ENCODE results near the gene DPH1.

DPH1 gene

DNA sequence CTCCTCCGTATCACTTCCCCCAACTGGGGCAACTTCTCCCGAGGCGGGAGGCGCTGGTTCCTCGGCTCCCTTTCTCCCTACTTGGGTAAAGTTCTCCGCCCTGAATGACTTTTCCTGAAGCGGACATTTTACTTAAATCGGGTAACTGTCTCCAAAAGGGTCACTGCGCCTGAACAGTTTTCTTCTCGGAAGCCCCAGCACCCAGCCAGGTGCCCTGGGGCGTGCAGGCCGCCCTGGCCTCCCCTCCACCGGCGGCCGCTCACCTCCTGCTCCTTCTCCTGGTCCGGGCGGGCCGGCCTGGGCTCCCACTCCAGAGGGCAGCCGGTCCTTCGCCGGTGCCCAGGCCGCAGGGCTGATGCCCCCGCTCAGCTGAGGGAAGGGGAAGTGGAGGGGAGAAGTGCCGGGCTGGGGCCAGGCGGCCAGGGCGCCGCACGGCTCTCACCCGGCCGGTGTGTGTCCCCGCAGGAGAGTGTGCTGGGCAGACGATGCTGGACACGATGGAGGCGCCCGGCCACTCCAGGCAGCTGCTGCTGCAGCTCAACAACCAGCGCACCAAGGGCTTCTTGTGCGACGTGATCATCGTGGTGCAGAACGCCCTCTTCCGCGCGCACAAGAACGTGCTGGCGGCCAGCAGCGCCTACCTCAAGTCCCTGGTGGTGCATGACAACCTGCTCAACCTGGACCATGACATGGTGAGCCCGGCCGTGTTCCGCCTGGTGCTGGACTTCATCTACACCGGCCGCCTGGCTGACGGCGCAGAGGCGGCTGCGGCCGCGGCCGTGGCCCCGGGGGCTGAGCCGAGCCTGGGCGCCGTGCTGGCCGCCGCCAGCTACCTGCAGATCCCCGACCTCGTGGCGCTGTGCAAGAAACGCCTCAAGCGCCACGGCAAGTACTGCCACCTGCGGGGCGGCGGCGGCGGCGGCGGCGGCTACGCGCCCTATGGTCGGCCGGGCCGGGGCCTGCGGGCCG, 26.5 kb downstream of the DPH1 start:
- no peak overlapping the region for H3K4me3 ChIP-seq (ENCODE audit: low read depth, low read length)
- TF ChIP-seq, protein P1, sequence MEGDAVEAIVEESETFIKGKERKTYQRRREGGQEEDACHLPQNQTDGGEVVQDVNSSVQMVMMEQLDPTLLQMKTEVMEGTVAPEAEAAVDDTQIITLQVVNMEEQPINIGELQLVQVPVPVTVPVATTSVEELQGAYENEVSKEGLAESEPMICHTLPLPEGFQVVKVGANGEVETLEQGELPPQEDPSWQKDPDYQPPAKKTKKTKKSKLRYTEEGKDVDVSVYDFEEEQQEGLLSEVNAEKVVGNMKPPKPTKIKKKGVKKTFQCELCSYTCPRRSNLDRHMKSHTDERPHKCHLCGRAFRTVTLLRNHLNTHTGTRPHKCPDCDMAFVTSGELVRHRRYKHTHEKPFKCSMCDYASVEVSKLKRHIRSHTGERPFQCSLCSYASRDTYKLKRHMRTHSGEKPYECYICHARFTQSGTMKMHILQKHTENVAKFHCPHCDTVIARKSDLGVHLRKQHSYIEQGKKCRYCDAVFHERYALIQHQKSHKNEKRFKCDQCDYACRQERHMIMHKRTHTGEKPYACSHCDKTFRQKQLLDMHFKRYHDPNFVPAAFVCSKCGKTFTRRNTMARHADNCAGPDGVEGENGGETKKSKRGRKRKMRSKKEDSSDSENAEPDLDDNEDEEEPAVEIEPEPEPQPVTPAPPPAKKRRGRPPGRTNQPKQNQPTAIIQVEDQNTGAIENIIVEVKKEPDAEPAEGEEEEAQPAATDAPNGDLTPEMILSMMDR (IDR thresholded peaks at IDR 0.05; ENCODE audit: low read depth, low read length), result no peak
- TF ChIP-seq, protein P2, sequence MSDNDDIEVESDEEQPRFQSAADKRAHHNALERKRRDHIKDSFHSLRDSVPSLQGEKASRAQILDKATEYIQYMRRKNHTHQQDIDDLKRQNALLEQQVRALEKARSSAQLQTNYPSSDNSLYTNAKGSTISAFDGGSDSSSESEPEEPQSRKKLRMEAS (IDR thresholded peaks at IDR 0.05; ENCODE audit: low read depth, low read length), result no peak
- TF ChIP-seq MYC (IDR thresholded peaks at IDR 0.05; ENCODE audit: low read depth, low read length) (no peak), POLR2A (IDR thresholded peaks at IDR 0.05; ENCODE audit: extremely low read depth, insufficient read length) (no peak)
- no peak for DNase-seq (ENCODE audit: low read depth)

DNA sequence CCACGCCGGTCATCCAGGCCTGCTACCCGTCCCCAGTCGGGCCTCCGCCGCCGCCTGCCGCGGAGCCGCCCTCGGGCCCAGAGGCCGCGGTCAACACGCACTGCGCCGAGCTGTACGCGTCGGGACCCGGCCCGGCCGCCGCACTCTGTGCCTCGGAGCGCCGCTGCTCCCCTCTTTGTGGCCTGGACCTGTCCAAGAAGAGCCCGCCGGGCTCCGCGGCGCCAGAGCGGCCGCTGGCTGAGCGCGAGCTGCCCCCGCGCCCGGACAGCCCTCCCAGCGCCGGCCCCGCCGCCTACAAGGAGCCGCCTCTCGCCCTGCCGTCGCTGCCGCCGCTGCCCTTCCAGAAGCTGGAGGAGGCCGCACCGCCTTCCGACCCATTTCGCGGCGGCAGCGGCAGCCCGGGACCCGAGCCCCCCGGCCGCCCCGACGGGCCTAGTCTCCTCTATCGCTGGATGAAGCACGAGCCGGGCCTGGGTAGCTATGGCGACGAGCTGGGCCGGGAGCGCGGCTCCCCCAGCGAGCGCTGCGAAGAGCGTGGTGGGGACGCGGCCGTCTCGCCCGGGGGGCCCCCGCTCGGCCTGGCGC, 27.3 kb downstream of the DPH1 start:
- H3K4me3 ChIP-seq (ENCODE audit: low read depth, low read length), result no peak overlapping the region
- DNase-seq (ENCODE audit: low read depth), result no peak
- TF ChIP-seq, protein P2 (IDR thresholded peaks at IDR 0.05; ENCODE audit: low read depth, low read length), result no peak

DNA sequence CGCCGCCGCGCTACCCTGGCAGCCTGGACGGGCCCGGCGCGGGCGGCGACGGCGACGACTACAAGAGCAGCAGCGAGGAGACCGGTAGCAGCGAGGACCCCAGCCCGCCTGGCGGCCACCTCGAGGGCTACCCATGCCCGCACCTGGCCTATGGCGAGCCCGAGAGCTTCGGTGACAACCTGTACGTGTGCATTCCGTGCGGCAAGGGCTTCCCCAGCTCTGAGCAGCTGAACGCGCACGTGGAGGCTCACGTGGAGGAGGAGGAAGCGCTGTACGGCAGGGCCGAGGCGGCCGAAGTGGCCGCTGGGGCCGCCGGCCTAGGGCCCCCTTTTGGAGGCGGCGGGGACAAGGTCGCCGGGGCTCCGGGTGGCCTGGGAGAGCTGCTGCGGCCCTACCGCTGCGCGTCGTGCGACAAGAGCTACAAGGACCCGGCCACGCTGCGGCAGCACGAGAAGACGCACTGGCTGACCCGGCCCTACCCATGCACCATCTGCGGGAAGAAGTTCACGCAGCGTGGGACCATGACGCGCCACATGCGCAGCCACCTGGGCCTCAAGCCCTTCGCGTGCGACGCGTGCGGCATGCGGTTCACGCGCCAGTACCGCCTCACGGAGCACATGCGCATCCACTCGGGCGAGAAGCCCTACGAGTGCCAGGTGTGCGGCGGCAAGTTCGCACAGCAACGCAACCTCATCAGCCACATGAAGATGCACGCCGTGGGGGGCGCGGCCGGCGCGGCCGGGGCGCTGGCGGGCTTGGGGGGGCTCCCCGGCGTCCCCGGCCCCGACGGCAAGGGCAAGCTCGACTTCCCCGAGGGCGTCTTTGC, 28.0 kb downstream of the DPH1 start:
- TF ChIP-seq MYC (IDR thresholded peaks at IDR 0.05; ENCODE audit: low read depth, low read length), result no peak
- TF ChIP-seq, protein P2 (IDR thresholded peaks at IDR 0.05; ENCODE audit: low read depth, low read length), result no peak
- TF ChIP-seq, protein P1 (IDR thresholded peaks at IDR 0.05; ENCODE audit: low read depth, low read length), result no peak
- no peak for TF ChIP-seq POLR2A (IDR thresholded peaks at IDR 0.05; ENCODE audit: extremely low read depth, insufficient read length)
- DNase-seq (ENCODE audit: low read depth), result no peak
- no peak overlapping the region for H3K4me3 ChIP-seq (ENCODE audit: low read depth, low read length)

DNA sequence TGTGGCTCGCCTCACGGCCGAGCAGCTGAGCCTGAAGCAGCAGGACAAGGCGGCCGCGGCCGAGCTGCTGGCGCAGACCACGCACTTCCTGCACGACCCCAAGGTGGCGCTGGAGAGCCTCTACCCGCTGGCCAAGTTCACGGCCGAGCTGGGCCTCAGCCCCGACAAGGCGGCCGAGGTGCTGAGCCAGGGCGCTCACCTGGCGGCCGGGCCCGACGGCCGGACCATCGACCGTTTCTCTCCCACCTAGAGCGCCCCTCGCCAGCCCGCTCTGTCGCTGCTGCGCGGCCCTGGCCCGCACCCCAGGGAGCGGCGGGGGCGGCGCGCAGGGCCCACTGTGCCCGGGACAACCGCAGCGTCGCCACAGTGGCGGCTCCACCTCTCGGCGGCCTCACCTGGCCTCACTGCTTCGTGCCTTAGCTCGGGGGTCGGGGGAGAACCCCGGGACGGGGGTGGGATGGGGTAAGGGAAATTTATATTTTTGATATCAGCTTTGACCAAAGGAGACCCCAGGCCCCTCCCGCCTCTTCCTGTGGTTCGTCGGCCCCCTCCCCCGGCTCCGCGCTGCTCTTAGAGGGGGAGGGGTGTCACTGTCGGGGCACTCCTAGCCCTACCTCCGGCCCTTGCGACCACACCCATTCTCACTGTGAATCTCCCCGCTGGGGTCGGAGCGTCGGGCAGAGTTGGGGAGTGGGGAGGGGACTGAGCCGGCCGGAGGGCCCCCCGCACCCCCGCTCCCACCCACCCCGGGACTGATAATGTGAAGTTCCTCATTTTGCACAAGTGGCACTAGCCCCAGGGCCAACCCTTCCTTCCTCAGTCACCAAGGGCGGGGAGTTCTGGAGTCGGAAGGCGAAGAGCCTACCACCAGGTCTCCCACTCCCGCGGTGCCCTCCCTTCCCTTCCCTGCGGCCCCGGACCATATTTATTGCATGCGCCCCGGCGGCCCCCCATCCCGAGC, 28.9 kb downstream of the DPH1 start:
- H3K4me3 ChIP-seq (ENCODE audit: low read depth, low read length), result no peak overlapping the region
- DNase-seq (ENCODE audit: low read depth), result peak; percentile 89
- TF ChIP-seq, protein P2 (IDR thresholded peaks at IDR 0.05; ENCODE audit: low read depth, low read length), result peak; percentile 49
- TF ChIP-seq MYC (IDR thresholded peaks at IDR 0.05; ENCODE audit: low read depth, low read length), result no peak; the same call in 1 of the 2 replicates
- TF ChIP-seq, protein P1 (IDR thresholded peaks at IDR 0.05; ENCODE audit: low read depth, low read length), result peak; percentile 63

DNA sequence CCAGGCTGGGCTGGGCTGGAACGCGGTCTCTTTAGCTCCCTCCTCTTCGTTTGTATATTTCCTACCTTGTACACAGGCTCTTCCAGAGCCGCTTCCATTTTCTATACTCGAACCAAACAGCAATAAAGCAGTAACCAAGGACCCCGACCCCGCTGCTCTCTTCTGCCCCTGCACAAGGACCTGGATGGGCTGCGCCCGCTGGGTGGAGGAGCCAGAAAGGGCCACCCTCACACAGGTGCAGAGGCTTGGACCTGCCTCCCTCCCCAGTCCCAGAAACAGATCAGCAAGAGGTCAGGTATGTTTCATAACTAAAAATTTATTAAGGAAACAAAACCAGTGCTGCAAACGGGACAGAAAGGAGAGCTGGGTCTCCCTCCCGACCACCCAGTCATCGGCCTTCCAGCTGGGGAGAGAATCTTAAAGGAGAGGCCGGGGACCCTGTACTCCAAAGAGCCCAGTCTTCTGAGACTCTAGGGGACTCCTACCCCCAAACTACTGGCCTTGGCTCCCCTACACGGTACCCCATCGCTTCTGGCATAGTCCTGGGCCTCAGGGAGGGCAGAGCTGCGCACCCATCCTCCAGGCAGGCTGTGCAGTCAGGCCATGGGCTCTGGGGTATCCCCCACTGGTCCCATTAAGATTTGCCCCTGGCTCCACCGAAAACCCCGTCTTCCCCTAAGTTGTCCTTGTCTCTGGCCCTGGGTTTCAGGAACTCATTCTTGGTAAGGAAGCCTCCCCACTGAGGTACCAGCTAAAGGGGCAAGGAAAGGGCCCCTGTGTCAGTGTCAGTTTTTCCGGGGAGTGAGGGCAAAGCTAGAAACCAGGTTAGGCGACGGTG, 29.8 kb downstream of the DPH1 start:
- H3K4me3 ChIP-seq (ENCODE audit: low read depth, low read length), result no peak overlapping the region
- no peak for TF ChIP-seq POLR2A (IDR thresholded peaks at IDR 0.05; ENCODE audit: extremely low read depth, insufficient read length)
- no peak for DNase-seq (ENCODE audit: low read depth)

DNA sequence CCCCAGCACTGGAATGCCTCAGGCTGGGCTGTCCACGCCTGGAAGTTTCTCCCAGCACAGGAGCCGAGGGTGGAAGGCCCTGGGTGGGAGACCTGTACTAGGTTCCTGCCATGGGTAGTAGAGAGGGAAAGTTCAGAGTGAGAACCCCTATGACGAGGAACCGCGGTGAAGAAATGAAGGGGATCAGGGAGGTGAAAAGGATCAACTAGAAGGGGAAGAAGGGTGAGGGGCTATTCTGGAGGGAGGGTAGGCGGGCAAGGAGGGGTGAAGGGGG, 30.4 kb downstream of the DPH1 start:
- H3K4me3 ChIP-seq (ENCODE audit: low read depth, low read length), result no peak overlapping the region
- no peak for DNase-seq (ENCODE audit: low read depth)

More for the DNA sequence above, 30.4 kb downstream of the DPH1 start:
- TF ChIP-seq MYC (IDR thresholded peaks at IDR 0.05; ENCODE audit: low read depth, low read length), result no peak
- TF ChIP-seq, protein P2 (IDR thresholded peaks at IDR 0.05; ENCODE audit: low read depth, low read length), result no peak
- TF ChIP-seq POLR2A (IDR thresholded peaks at IDR 0.05; ENCODE audit: extremely low read depth, insufficient read length), result no peak
- TF ChIP-seq, protein P1 (IDR thresholded peaks at IDR 0.05; ENCODE audit: low read depth, low read length), result no peak
